Body of pancreas (tissue), 4 donors: ENCODE data around the gene FOXO3.

Experiments used
- CTCF ChIP-seq, 7 experiments: fragments of 450-650 bp in 4 of 7; fragments of 200-600 bp in 3 of 7; sonication (generic) in 3 of 7; IDR thresholded peaks; one replicate each; pipeline ENCODE4 v1.5.1; 2016 to 2019; ENCODE audit warnings: antibody characterized with exemption in 7 of 7
- POLR2A ChIP-seq, 3 donors: fragments of 450-650 bp; IDR thresholded peaks; one replicate each; pipeline ENCODE4 v1.6.1; 2016; ENCODE audit warnings: antibody characterized with exemption in 3 of 3, mild to moderate bottlenecking in 2 of 3

- TF ChIP-seq CTCF (IDR thresholded peaks at IDR 0.05) = no peak
- TF ChIP-seq POLR2A (IDR thresholded peaks at IDR 0.05) = no peak
These were observed 117.2 kb downstream of the FOXO3 start for GRCh38 chr6:108677894-108678293.
